UCSD-AML1 (cell line): ENCODE data around the gene BDKRB2.

ENCODE experiments used
- DNase-seq: peaks from one replicate; lab custom pipeline; 2025; ENCODE audit not compliant: unreplicated experiment; lab: John Stamatoyannopoulos, UW

The BDKRB2 gene

DNA sequence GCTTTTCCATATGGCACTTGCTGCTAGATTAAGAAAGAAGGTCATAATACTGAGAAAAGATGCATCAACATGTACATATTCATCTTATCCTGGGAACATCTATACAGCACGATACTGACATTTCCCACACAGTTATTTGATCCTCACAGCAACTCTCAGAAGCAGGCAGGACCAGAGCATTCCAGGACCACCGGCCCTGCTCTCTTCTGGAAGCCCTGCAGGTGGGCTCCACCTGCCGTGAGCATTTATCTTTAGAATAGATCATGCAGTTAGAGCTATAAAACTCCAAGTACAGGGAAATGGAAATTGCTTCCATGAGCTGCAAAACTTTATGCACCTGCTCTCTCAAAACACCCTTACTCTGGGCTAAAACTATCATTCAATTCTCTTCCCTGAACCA lies 45.8 kb downstream of the BDKRB2 start:
- DNase-seq, result no peak

DNA sequence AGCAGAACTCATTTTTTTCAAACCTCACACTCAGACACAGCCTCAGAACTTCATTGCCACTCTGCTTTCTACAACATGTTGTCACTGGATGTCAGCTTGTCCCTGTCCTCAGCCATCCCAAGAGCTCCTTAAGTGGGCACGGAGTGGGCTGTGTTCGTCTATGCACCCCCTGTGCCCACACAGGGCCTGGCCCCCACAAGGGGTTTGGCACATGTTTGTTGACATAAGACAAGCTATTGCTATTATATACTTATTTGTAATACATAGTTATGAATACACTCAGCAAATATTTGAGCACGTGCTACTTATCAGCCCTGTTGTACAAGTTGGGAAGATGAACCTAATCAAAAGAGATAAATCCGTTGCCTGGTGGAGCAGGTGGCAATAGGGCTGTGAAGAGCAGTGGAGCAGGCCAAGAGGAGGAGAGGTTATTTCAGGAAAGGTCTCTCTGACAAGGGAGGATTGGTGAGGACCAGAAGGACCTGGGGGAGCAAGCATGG lies 47.1 kb downstream of the BDKRB2 start:
- DNase-seq, result no peak

DNA sequence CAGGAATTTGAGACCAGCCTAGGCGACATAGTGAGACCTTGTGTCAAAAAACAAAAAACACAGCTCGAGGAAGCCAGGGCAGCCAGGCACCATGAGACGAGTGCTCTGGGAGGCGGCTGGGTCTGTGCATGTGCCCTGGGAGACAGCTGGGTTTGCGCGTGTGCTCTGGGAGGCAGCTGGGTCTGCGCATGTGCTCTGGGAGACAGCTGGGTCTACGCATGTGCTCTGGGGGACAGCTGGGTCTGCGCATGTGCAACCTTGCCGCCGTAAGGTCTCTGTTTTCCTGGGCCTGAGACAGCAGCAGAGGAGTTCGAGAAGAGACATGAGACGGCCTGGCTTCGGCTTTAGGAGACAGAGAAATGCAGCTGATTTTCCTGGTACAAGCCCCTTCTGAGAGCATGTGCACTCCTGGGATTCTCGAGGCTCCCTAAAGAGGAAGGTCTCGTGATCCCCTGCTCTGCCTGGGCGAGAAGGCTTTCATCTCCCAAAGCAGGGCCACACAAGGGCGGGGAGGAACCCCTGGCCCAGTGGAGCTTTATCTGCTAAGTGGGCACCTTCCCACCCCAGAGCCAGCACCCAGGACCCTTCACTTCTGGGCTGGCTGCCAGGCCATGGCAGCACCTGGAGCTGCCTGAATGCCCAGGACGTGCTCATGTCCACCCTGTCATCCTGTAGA lies 47.8 kb downstream of the BDKRB2 start:
- DNase-seq, result no peak

DNA sequence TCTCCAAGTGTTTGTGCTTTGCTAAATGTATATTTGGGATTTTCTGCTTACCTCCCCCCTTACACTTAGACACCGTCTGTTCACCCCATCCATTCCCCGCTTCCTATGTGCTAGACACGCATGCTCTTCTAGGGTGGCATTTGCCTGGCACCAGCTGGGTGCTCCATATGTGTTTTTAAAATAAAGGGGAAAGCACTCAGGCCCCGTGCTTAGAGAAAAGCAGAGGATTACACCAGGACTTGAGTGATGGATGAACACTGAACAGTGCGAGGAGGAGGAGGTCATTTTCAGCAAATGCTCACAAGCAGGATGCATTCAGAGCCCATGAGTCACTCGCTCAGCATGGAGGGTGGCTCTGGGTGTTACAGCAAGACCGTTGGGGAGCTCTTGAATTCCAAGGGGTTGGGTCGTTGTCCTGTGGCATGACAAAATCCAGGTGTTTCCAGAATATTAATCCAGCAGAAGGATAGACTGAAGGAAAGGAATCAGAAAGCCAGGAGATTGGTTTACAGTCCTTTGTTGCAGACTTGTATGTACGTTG lies 48.4 kb downstream of the BDKRB2 start:
- no peak for DNase-seq

DNA sequence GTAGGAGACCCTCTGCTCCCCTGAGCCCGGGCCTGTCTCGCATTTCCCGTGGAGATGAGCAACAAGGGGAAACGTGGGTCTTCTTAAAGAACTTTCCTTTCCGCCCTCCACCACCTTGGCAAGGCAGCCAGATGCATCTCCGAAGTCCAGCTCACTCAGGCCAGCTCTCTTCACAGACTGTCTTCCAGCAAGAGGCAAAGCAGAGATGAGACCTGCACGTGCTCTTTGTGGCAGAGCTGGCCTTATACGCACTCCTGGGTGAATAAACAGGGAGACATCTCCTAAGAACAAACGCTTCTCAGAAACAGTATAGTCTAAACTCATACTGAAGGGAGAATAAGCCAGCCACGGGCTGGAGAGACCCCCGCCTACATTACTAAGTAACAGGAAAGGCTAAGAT lies 50.0 kb downstream of the BDKRB2 start:
- no peak for DNase-seq

DNA sequence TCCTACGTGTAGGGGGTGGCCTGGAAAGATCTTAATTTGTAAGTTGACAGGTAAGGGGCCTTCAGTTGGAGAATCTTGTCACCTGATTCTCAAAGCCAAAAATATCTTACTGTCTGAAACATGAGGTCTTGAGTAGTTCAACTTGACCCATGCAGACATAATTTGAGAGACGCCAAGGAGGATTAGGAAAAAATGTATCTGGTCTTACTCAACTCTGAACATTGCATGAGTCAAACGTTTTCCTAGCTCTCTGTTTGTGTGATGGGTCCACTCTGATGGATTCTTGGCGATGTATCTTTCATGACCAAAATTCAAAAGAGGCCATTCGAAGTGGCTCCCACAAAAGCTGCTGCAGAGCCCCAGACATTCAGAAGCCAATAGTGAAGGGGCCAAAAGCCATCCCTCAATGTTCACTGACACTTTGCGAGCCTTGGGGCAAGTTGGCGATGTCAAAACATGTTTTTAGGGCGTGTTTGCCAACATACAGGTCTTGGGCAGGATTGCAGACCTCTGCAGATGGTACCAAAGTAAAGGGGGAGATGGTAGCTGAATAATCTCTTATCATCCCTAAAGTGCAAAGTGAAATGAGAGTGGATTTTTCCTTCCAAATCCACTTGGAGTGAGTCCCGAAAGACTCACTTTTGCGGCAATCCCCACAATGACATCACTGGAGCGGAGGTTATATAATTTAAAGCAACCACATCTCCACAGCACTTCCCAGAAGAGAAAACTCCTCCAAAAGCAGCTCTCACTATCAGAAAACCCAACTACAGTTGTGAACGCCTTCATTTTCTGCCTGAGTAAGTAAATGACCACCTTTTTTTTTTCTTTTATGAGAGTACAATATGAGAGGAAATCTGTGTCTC lies 51.1 kb downstream of the BDKRB2 start, which contains the start of gene BDKRB1:
TSS of gene BDKRB1 (plus strand) at position 710 of the 866 bp plus-strand sequence. CDS start 7,473 bp downstream, outside the sequence.
- no peak for DNase-seq

DNA sequence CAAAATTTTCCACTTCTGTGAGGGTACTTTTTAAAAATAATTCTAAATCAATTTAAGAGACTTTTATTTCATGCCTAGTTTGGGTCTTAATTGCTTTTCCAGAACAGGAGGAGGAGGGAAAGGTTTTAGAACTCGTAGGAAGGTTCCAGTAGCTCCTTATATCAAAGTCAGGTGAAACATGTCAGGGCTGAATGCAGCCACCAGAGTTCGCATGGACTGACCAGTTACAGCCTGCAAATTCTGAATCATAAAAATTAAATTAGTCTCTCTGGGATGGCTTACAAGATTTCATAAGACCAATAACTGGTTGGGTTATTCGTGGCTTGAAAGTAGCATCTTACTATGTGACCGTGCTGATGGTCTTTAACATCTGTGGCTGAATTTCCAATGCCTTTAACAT lies 51.8 kb downstream of the BDKRB2 start:
- no peak for DNase-seq

DNA sequence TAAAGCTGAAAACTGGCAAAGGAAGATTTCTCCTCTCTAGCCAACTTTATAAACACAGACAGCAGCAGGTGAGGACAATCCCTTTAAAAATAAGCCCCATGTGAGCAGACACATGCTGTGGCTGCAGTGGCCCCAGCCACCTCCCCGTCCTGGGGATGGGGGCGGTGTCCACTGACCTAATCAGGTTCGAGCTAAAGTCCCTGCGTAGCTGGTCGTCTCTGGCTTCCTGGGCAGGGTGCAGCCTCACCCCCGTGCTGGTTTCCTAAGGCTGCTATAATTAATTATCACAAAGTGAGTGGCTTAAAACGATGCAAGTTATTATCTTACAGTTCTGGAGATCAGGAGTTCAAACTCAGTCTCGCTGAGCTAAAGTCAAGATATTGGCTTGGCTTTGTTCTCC lies 52.4 kb downstream of the BDKRB2 start:
- no peak for DNase-seq

DNA sequence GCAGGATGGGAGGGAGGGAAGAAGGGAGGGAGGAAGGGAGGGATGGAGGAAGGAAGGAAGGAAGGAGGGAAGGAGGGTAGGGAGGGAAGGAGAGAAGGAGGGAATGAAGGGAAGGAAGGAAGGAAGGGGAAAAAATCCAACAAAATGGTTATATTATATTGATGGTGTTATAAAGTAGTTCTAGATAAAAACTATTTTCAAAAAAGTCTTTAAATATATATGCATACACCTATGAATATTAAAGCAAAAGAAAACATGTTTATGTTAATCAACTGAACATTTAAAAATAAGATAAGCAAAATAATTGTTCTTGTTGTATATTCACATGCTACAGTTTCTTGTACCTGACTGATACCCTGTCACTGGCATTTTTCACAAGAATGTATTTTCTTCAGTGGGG lies 53.3 kb downstream of the BDKRB2 start:
- DNase-seq, result no peak

DNA sequence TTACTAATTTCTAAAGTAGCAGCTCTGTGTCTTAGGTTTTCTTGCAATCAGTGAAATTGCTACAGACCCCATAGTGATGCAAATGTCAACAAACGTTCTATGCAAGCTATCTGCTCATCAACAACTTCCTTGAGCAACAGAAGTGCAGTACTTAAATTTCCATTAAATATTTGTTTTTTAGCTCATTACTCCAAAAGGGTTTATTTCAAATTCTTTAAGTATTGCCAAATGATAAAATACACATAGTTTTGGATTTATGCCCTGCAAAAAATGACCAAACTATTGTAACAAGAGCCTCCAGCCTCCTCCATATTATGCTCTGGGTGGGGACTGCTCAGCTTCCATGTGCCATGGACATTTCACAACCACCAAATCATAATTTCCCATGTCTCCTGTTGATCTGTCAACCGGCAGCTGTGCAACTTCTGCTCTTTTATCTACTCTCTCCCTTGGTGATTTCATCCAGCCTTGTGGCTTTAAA lies 55.7 kb downstream of the BDKRB2 start:
- no peak for DNase-seq

DNA sequence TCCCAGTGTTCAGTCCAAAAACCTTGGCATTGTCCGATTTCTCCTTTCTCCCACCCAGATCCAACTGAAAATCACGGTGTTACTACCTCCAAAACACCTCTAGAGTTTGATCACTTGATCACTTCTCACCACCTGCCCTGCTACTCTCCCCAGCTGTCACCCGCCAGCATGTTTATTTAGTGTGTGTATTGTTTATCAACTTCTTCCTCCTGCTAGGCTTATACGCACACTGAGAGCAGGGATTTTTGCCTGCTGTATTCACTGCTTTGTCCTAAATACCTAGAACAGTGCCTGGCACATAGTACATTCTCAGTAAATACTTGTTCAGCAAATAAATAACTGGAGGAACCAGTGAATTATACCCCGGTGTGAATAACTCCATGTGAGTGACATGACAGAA lies 56.4 kb downstream of the BDKRB2 start:
- no peak for DNase-seq

DNA sequence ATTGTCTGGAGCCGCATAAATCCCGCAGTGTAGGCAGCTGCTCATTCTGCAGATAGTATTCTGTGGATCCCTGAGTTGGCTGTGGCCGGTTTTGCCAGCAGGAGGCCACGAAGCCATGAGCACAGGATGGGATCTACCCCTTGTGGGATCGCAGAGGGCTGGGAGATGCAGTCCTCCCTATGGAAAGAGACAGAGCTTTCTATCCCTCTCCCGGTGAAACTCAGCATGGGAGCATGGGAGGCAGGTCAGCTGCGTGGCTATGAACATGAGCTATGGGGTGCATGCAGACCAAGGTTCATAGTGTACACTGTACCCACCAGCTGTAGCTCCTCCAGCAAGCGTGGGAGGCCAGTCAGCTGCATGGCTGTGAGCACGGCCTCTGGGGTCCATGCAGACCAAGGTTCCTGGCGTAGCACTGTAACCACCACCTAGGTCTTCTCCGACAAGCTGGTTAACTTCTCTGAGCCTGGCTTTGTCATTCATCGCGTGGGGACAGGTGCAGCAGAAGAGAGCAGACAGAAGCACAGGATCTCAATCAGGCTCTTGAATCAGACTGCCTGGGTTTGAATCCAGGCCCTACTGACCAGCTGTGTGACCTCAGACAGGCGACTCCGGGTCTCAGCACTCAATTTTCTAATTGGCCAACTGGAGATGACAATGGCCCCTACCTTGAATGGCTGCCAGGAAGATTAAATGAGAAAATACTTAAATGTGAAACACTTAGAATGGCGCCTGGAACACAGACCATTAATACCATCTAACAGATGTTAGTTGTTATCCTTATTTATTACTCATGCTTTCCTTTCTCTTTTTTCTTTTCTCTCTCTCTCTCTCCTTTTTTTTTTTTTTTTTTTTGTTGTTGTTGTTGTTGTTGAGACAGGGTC lies 57.4 kb downstream of the BDKRB2 start:
- DNase-seq, result no peak

DNA sequence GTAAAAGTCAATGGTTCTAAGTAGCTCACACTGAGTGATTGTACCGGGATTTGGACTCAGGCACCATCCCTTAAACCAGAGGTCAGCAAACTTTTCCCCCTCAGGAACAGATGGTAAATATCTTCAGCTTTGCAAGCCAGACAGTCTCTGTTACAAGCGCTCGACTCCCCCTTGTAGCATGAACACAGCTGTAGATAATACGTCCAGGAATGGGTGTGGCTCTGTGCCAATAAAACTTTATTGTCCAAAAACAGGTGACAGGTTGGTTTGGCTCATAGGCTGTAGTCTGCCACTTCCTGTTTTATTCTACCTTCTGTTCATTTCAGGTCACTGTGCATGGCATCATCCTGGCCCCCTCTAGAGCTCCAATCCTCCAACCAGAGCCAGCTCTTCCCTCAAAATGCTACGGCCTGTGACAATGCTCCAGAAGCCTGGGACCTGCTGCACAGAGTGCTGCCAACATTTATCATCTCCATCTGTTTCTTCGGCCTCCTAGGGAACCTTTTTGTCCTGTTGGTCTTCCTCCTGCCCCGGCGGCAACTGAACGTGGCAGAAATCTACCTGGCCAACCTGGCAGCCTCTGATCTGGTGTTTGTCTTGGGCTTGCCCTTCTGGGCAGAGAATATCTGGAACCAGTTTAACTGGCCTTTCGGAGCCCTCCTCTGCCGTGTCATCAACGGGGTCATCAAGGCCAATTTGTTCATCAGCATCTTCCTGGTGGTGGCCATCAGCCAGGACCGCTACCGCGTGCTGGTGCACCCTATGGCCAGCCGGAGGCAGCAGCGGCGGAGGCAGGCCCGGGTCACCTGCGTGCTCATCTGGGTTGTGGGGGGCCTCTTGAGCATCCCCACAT lies 58.9 kb downstream of the BDKRB2 start:
- no peak for DNase-seq

DNA sequence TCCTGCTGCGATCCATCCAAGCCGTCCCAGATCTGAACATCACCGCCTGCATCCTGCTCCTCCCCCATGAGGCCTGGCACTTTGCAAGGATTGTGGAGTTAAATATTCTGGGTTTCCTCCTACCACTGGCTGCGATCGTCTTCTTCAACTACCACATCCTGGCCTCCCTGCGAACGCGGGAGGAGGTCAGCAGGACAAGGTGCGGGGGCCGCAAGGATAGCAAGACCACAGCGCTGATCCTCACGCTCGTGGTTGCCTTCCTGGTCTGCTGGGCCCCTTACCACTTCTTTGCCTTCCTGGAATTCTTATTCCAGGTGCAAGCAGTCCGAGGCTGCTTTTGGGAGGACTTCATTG lies 59.5 kb downstream of the BDKRB2 start:
- DNase-seq, result no peak

DNA sequence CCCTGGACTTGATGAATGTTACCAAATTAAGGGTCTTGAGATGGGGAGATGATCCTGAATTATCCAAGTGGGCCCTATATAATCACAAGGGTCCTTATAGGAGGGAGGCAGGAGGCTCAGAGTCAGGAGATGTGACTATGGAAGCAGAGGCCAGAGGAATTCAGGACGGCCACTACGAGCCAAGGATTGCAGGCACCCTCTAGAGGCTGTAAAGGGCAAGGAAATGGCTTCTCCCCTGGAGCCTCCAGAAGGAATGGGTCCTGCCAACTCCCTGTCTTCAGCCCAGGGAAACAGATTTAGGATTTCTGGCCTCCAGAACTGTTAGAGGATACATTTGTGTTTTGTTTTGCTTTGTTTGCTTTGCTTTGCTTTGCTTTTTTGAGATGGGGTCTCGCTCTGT lies 60.2 kb downstream of the BDKRB2 start:
- DNase-seq, result no peak

DNA sequence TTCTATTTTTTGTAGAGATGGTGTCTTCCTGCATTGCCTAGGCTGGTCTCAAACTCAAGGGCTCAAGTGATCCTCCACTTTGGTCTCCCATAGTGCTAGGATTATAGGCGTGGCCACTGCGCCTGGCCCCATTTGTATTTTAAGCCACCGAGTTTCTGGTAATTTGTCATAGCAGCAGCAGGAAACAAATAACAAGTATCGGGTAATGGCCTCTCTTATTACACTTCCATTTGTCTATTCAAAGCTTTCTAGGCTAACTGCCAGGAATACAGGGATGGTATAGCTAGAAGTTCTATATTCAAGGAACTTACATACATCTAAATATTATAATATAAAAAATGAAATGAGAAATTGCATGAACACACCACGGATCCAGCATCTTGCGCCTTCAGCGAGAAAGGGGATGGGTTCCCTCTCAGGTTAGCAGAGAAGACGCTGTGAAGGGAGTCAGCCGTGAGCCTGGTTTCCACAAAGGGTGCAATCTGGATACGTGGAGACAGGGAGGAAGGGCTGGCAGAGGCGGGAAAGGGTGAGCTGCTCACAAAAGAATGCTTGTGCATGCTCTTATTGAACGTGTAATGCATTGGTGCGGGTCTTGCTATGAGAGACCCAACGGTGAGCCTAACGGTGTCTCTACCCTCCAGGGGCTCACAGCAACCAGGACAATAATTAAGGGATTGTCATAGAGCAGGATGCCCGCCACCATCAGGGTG lies 60.9 kb downstream of the BDKRB2 start:
- DNase-seq, result no peak

DNA sequence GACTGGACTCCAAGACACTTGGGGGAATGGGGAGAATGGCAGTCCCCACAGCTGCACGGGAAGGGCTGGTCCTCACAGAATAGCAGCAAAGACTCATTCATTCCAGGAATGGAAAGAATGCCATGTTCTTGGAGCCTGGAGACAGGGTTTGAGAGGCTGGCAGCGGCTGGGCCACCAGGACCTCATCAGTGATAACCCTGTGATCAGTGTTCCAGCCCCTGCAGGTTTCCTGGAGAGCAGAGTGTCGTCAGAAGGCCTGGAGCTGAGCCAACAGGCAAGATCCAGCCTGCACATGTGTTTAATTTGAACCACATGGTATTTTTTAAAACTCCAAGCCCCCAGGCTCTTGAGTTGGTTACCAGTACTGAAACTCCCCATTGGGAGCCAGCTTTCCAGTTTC lies 62.7 kb downstream of the BDKRB2 start:
- no peak for DNase-seq

DNA sequence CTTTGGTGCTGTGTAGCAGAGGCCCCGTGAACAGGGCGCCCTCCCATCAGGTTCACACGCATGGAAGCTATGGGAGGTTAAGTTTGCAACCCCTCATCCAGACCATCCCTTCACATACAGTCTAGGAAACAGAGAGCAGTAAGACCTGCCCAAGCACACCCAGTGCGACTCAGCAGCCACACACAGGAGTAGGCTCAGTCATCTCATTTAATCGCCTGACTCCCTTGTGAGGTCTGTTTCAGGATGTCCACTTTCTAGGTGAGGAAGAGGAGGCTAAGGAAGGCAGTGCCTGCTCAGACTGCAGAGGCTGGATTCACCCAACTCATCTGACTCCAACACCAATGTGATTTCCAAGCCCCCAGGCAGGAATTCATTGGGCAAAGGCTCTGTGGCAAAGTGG lies 63.3 kb downstream of the BDKRB2 start:
- DNase-seq, result no peak
